HCT116 (cell line): ENCODE results near the gene XPC.

ENCODE experiments used
- CBX3 ChIP-seq: IDR thresholded peaks from 2 replicates; pipeline ENCODE4 v1.6.1; 2012; ENCODE audit warnings: low read depth
- EZH2 ChIP-seq: fragments of 200-600 bp; sonication (generic); IDR thresholded peaks from 2 replicates; pipeline ENCODE4 v1.6.1; 2017; ENCODE audit warnings: antibody characterized with exemption, mixed run types
- EZH2phosphoT487 ChIP-seq: fragments of 200-600 bp; IDR thresholded peaks from 2 replicates; pipeline ENCODE4 v1.6.1; 2018; ENCODE audit warnings: antibody characterized with exemption, borderline replicate concordance
- JUND ChIP-seq: IDR thresholded peaks from 2 replicates; pipeline ENCODE4 v1.6.1; 2012
- POLR2A ChIP-seq: IDR thresholded peaks from 2 replicates; pipeline ENCODE4 v1.7.0; 2011; ENCODE audit warnings: borderline replicate concordance; ENCODE audit not compliant: insufficient read depth, insufficient read length; ENCODE audit errors: extremely low read depth
- POLR2AphosphoS5 ChIP-seq: IDR thresholded peaks from 2 replicates; pipeline ENCODE4 v1.6.1; 2011; ENCODE audit warnings: mild to moderate bottlenecking, low read depth, low read length, moderate library complexity
- TCF7L2 ChIP-seq: IDR thresholded peaks from 2 replicates; pipeline ENCODE4 v1.7.0; 2011; ENCODE audit warnings: borderline replicate concordance, inconsistent platforms; ENCODE audit not compliant: insufficient read depth, insufficient read length; ENCODE audit errors: extremely low read depth
- ZNF274 ChIP-seq: fragments of 200-500 bp; sonication (Bioruptor generic); IDR thresholded peaks from 2 replicates; pipeline ENCODE4 v1.6.1; 2014; ENCODE audit warnings: mild to moderate bottlenecking, low read depth, low read length, inconsistent platforms
- TF ChIP-seq, protein P1 (sequence below): IDR thresholded peaks from 2 replicates; pipeline ENCODE4 v1.6.1; 2011; ENCODE audit warnings: mild to moderate bottlenecking, low read length, moderate library complexity; ENCODE audit not compliant: insufficient replicate concordance; ENCODE audit errors: extremely low read depth
- TF ChIP-seq, protein P2 (sequence below), 3 experiments: fragments of 200-600 bp in 1 of 3; sonication (generic) in 1 of 3; IDR thresholded peaks in 2 of 3; conservative IDR thresholded peaks in 1 of 3; 2 replicates each; pipeline ENCODE4 v1.5.1; 2012 to 2017; ENCODE audit warnings: low read depth in 2 of 3, low read length in 2 of 3, antibody characterized with exemption in 1 of 3, borderline replicate concordance in 1 of 3, control low read depth in 1 of 3, mild to moderate bottlenecking in 1 of 3, mixed read lengths in 1 of 3, mixed run types in 1 of 3, moderate library complexity in 1 of 3; ENCODE audit not compliant: insufficient read depth in 1 of 3
- TF ChIP-seq, protein P3 (sequence below): IDR thresholded peaks from 2 replicates; pipeline ENCODE4 v1.6.1; 2012; ENCODE audit warnings: low read depth

DNA sequence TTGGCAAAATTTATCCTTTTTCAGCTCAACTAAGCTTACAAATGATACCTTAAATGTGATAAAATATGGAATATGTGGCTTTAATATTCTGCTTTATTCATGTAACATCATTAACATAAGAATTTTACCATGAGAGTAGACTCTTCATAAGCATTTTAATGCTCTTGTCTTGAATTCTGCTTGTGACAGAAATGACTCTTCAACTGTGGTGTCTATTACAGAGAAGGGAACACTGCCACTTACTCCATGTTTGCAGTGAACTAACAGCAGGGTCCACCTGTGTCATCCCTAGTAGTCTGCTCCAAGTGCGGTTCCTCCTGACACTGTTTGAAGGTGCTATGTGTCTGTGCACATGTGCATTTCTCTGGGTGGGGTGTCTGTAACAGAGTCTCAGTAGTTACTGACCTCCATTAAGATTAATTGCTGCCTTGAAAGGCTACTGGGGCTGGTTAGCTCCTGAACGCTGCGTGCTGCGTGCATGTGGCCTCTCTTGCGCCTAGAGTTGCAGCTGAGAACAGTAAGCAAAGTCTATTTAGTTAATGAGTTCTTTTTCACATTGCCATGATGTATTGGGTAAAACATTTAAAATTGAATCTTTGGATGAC is 8.6 kb upstream of the XPC start:
- TF ChIP-seq, protein P1, sequence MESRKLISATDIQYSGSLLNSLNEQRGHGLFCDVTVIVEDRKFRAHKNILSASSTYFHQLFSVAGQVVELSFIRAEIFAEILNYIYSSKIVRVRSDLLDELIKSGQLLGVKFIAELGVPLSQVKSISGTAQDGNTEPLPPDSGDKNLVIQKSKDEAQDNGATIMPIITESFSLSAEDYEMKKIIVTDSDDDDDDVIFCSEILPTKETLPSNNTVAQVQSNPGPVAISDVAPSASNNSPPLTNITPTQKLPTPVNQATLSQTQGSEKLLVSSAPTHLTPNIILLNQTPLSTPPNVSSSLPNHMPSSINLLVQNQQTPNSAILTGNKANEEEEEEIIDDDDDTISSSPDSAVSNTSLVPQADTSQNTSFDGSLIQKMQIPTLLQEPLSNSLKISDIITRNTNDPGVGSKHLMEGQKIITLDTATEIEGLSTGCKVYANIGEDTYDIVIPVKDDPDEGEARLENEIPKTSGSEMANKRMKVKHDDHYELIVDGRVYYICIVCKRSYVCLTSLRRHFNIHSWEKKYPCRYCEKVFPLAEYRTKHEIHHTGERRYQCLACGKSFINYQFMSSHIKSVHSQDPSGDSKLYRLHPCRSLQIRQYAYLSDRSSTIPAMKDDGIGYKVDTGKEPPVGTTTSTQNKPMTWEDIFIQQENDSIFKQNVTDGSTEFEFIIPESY, result no peak
- TF ChIP-seq, protein P2, sequence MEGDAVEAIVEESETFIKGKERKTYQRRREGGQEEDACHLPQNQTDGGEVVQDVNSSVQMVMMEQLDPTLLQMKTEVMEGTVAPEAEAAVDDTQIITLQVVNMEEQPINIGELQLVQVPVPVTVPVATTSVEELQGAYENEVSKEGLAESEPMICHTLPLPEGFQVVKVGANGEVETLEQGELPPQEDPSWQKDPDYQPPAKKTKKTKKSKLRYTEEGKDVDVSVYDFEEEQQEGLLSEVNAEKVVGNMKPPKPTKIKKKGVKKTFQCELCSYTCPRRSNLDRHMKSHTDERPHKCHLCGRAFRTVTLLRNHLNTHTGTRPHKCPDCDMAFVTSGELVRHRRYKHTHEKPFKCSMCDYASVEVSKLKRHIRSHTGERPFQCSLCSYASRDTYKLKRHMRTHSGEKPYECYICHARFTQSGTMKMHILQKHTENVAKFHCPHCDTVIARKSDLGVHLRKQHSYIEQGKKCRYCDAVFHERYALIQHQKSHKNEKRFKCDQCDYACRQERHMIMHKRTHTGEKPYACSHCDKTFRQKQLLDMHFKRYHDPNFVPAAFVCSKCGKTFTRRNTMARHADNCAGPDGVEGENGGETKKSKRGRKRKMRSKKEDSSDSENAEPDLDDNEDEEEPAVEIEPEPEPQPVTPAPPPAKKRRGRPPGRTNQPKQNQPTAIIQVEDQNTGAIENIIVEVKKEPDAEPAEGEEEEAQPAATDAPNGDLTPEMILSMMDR (IDR thresholded peaks at IDR 0.05 in 2 of 3, conservative IDR thresholded peaks at IDR 0.05 in 1 of 3; ENCODE audit: borderline replicate concordance in 1 of 3, insufficient read depth in 1 of 3, low read depth in 2 of 3, low read length in 2 of 3), result no peak
- TF ChIP-seq, protein P3, sequence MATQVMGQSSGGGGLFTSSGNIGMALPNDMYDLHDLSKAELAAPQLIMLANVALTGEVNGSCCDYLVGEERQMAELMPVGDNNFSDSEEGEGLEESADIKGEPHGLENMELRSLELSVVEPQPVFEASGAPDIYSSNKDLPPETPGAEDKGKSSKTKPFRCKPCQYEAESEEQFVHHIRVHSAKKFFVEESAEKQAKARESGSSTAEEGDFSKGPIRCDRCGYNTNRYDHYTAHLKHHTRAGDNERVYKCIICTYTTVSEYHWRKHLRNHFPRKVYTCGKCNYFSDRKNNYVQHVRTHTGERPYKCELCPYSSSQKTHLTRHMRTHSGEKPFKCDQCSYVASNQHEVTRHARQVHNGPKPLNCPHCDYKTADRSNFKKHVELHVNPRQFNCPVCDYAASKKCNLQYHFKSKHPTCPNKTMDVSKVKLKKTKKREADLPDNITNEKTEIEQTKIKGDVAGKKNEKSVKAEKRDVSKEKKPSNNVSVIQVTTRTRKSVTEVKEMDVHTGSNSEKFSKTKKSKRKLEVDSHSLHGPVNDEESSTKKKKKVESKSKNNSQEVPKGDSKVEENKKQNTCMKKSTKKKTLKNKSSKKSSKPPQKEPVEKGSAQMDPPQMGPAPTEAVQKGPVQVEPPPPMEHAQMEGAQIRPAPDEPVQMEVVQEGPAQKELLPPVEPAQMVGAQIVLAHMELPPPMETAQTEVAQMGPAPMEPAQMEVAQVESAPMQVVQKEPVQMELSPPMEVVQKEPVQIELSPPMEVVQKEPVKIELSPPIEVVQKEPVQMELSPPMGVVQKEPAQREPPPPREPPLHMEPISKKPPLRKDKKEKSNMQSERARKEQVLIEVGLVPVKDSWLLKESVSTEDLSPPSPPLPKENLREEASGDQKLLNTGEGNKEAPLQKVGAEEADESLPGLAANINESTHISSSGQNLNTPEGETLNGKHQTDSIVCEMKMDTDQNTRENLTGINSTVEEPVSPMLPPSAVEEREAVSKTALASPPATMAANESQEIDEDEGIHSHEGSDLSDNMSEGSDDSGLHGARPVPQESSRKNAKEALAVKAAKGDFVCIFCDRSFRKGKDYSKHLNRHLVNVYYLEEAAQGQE, result no peak
- TF ChIP-seq EZH2 (no peak), JUND (no peak), POLR2A (no peak), ZNF274 (no peak), POLR2AphosphoS5 (no peak), EZH2phosphoT487 (no peak), CBX3 (no peak), TCF7L2 (no peak)
